Fibroblast of villous mesenchyme (primary cell): Measurements from ENCODE around the gene JAM3. TPM values are rescaled to one million over a fixed set of nuclear protein-coding genes. Genes with fewer than 3 reads are reported as not detected.
"Not testable (repeated sequence)": the region's sequence is repeated elsewhere in the genome, so short reads cannot be mapped to it uniquely, and the experiment has no call there.

Experiments
- DNase-seq: peaks from one replicate; pipeline ENCODE4 v3.0.0-alpha.2; 2010; ENCODE audit warnings: low read depth
- H3K4me3 ChIP-seq: 2 replicates; pipeline ENCODE4 v1.5.1; 2011; ENCODE audit warnings: low read depth, mild to moderate bottlenecking, low read length
- CTCF ChIP-seq: IDR thresholded peaks from 2 replicates; pipeline ENCODE4 v1.5.1; 2012; ENCODE audit warnings: low read depth, mild to moderate bottlenecking, low read length; ENCODE audit not compliant: insufficient read depth
- total RNA-seq: library from RNA; depleted of rRNA; stranded (reverse); fragments of >200 nt; gene quantifications from 2 replicates; pipeline ENCODE4 v1.2.3, GENCODE V29; 2012

The JAM3 gene
- total RNA-seq, 1 donor, result 48.8 TPM

- peak; percentile 18 for DNase-seq
- TF ChIP-seq CTCF, result no peak
- no peak overlapping the region for H3K4me3 ChIP-seq
Observed at GRCh38 chr11:134178032-134178674, 109.3 kb downstream of the JAM3 start.

- no peak for TF ChIP-seq CTCF
- peak; percentile 23 for DNase-seq
- no peak overlapping the region for H3K4me3 ChIP-seq
Observed at GRCh38 chr11:134181707-134182106, 112.8 kb downstream of the JAM3 start.

- not testable (repeated sequence) for DNase-seq, H3K4me3 ChIP-seq
Observed at GRCh38 chr11:134188092-134188491, 119.2 kb downstream of the JAM3 start.

- TF ChIP-seq CTCF, result no peak
- H3K4me3 ChIP-seq, result no peak overlapping the region
- DNase-seq, result no peak
Observed at GRCh38 chr11:134196756-134197155, 127.9 kb downstream of the JAM3 start.

- TF ChIP-seq CTCF, result no peak
- DNase-seq, result no peak
- no peak overlapping the region for H3K4me3 ChIP-seq
Observed at GRCh38 chr11:134199531-134199930, 130.7 kb downstream of the JAM3 start.

- DNase-seq, result peak; percentile 25
- TF ChIP-seq CTCF, result no peak
- no peak overlapping the region for H3K4me3 ChIP-seq
Observed at GRCh38 chr11:134200688-134201087, 131.8 kb downstream of the JAM3 start.

Other genes with a start within 250 kb of the JAM3 start
- not detected in 2 replicates for gene SPATA19, start 223.6 kb upstream of the JAM3 start, total RNA-seq
- under 0.01 TPM in 1 of 2 replicates, not detected in the other for gene IGSF9B, start 112.1 kb upstream of the JAM3 start, total RNA-seq
- 15.5 and 21.2 TPM in 2 replicates for gene NCAPD3, start 154.9 kb downstream of the JAM3 start, total RNA-seq
- 41.5 and 42.2 TPM in 2 replicates for gene VPS26B, start 155.6 kb downstream of the JAM3 start, total RNA-seq
- gene THYN1, start 184.3 kb downstream of the JAM3 start, total RNA-seq, result 50.3 and 58.3 TPM in 2 replicates
- 14.5 and 16.4 TPM in 2 replicates for gene ACAD8, start 184.5 kb downstream of the JAM3 start, total RNA-seq
- not detected in 2 replicates for gene GLB1L3, start 207.3 kb downstream of the JAM3 start, total RNA-seq